M059J (cell line): ENCODE measurements around the gene NDEL1. TPM values are rescaled to one million over a fixed set of nuclear protein-coding genes. Genes with fewer than 3 reads are reported as not detected.
"Not testable (repeated sequence)": the region's sequence is repeated elsewhere in the genome, so short reads cannot be mapped to it uniquely, and the experiment has no call there.

ENCODE experiments used
- DNase-seq: peaks from one replicate; pipeline ENCODE4 v3.0.0-alpha.2; 2012; ENCODE audit warnings: low read depth
- total RNA-seq: library from RNA; depleted of rRNA; stranded (reverse); fragments of >200 nt; shearing (Covaris generic); gene quantifications from 2 replicates; pipeline ENCODE4 v1.2.3, GENCODE V29; 2014; rRNA removed

The NDEL1 gene
- 39.5 and 43.7 TPM in 2 replicates for total RNA-seq

- peak; percentile 95 for DNase-seq
Observed at GRCh38 chr17:8435245-8436168, at the start of gene NDEL1. Gene NDEL1, plus strand, starts transcription at chr17:8435884. Its CDS starts 8,388 bp downstream, at chr17:8444272.

- DNase-seq, result no peak
Observed at GRCh38 chr17:8386841-8387240, 48.8 kb upstream of the NDEL1 start.

GRCh38 chr17:8387914-8388651, 47.6 kb upstream of the NDEL1 start:
- DNase-seq, result no peak

GRCh38 chr17:8391711-8392110, 44.0 kb upstream of the NDEL1 start:
- DNase-seq, result peak; percentile 72

GRCh38 chr17:8392274-8392673, 43.4 kb upstream of the NDEL1 start:
- DNase-seq, result no peak

GRCh38 chr17:8392674-8393469, 42.8 kb upstream of the NDEL1 start:
- DNase-seq, result no peak

- peak; percentile 67 for DNase-seq
Observed at GRCh38 chr17:8393470-8394231, 42.0 kb upstream of the NDEL1 start.

- not testable (repeated sequence) for DNase-seq
Observed at GRCh38 chr17:8394497-8394896, 41.2 kb upstream of the NDEL1 start.

- DNase-seq, result no peak
Observed at GRCh38 chr17:8397636-8398035, 38.0 kb upstream of the NDEL1 start, which contains the start of gene RNF222. Gene RNF222, minus strand, starts transcription at chr17:8397827. Its CDS starts 4,366 bp downstream, at chr17:8393461.

- DNase-seq, result no peak
Observed at GRCh38 chr17:8398980-8399379, 36.7 kb upstream of the NDEL1 start.

GRCh38 chr17:8401107-8401506, 34.6 kb upstream of the NDEL1 start:
- DNase-seq, result no peak

- DNase-seq, result no peak
Observed at GRCh38 chr17:8402921-8403536, 32.7 kb upstream of the NDEL1 start.

- no peak for DNase-seq
Observed at GRCh38 chr17:8405499-8406016, 30.1 kb upstream of the NDEL1 start.

GRCh38 chr17:8406174-8406573, 29.5 kb upstream of the NDEL1 start:
- DNase-seq, result no peak

GRCh38 chr17:8408371-8408770, 27.3 kb upstream of the NDEL1 start:
- DNase-seq, result peak; percentile 22

- DNase-seq, result peak; percentile 84
Observed at GRCh38 chr17:8409966-8410882, 25.5 kb upstream of the NDEL1 start.

GRCh38 chr17:8410883-8411238, 24.8 kb upstream of the NDEL1 start:
- no peak for DNase-seq

- peak; percentile 27 for DNase-seq
Observed at GRCh38 chr17:8412089-8412488, 23.6 kb upstream of the NDEL1 start.

GRCh38 chr17:8413328-8413727, 22.4 kb upstream of the NDEL1 start:
- DNase-seq, result no peak
